Right forelimb (tissue), 1 donor: ENCODE data around the gene NOL4L.
"Not testable (repeated sequence)": the region's sequence is repeated elsewhere in the genome, so short reads cannot be mapped to it uniquely, and the experiment has no call there.

Experiments
- DNase-seq: peaks from one replicate; pipeline ENCODE4 v3.0.0-alpha.2; 2018

The NOL4L gene

DNA sequence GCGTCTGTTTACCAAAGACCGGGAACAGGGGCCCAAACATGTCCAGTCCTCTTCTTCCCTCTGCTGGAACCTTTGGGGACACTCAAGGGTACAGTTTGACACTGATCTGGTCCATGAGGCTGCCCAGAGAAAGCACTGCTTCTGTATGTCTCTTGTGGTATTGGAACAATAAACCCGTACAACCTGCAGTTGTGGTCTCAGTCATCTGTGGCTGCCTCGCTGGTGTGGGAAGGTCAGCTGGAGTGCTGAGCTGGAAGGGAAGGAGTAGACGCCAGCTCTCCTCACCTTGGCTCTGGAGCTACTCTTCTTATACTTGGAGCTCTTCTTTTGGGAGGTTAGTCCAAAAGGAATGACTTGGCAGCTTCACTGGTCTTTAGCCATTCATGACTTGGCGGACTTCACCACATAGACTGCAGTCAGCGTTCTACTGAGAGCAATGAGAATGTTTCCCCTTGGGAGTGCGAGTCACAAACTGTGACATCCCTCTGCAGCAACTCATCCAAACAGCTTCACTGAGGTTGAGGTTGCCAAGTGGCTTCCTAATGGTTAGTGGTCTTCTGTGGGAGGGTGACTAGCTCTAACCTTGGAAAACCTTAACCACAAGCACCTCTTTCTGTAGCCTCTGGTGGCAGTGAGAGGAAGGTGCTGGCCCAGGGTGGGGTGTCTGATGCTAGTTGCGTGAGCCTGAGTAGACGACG lies 145.9 kb downstream of the NOL4L start:
- no peak for DNase-seq

DNA sequence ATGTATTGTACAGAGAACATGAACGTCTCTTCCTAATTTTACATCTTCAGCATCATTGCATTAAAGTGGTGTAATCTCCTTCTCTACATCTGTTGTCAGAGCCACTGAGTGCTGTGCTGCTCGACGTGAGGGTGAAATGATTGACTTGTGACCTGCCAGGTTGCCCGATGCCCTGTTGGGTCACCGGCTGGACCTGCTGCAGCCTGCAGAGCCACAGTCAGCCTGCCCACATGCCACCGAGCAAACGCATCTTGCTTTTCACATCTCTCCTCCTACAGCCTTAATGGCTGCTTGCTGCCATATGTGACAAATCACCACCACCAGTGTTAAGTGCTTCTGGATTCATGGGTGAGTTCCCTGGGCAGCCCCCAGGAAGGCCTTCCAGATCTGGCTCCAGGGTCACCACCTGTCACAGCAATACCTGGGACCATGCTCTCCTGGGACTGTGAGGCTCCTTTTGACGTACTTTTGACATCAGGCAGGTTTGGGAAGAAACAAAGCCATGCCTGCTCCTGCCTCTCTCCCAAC lies 146.7 kb downstream of the NOL4L start:
- no peak for DNase-seq

GRCh38 chr20:32437391-32438074 lies 147.6 kb downstream of the NOL4L start:
- no peak for DNase-seq

DNA sequence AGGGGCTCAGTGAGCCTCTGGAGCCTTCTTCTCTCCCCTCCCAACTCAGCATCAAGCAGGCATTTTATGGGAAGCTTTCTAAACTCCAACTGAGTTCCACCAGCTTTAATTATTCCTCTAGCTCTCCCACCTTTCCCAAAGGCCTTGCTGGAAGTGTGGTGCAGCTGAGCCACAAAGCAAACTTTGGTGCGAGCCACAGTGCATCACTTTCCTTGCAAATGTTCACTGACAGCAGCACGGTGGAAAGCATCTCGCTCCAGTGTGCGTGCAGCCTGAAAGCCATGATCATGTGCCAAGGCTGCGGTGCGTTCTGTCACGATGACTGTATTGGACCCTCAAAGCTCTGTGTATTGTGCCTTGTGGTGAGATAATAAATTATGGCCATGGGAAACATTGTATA lies 148.2 kb downstream of the NOL4L start:
- no peak for DNase-seq

DNA sequence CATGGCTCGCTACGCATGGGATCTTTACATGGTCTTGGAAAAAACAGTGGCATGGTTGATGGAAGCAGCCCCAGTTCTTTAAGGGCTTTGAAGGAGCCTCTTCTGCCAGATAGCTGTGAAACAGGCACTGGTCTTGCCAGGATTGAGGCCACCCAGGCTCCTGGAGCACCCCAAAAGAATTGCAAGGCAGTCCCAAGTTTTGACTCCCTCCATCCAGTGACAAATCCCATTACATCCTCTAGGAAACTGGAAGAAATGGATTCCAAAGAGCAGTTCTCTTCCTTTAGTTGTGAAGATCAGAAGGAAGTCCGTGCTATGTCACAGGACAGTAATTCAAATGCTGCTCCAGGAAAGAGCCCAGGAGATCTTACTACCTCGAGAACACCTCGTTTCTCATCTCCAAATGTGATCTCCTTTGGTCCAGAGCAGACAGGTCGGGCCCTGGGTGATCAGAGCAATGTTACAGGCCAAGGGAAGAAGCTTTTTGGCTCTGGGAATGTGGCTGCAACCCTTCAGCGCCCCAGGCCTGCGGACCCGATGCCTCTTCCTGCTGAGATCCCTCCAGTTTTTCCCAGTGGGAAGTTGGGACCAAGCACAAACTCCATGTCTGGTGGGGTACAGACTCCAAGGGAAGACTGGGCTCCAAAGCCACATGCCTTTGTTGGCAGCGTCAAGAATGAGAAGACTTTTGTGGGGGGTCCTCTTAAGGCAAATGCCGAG lies 148.8 kb downstream of the NOL4L start:
- no peak for DNase-seq

DNA sequence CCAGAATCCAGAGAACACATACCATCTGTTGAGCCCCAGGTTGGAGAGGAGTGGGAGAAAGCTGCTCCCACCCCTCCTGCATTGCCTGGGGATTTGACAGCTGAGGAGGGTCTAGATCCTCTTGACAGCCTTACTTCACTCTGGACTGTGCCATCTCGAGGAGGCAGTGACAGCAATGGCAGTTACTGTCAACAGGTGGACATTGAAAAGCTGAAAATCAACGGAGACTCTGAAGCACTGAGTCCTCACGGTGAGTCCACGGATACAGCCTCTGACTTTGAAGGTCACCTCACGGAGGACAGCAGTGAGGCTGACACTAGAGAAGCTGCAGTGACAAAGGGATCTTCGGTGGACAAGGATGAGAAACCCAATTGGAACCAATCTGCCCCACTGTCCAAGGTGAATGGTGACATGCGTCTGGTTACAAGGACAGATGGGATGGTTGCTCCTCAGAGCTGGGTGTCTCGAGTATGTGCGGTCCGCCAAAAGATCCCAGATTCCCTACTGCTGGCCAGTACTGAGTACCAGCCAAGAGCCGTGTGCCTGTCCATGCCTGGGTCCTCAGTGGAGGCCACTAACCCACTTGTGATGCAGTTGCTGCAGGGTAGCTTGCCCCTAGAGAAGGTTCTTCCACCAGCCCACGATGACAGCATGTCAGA lies 149.6 kb downstream of the NOL4L start:
- no peak for DNase-seq

GRCh38 chr20:32434434-32434833 lies 150.7 kb downstream of the NOL4L start:
- no peak for DNase-seq

DNA sequence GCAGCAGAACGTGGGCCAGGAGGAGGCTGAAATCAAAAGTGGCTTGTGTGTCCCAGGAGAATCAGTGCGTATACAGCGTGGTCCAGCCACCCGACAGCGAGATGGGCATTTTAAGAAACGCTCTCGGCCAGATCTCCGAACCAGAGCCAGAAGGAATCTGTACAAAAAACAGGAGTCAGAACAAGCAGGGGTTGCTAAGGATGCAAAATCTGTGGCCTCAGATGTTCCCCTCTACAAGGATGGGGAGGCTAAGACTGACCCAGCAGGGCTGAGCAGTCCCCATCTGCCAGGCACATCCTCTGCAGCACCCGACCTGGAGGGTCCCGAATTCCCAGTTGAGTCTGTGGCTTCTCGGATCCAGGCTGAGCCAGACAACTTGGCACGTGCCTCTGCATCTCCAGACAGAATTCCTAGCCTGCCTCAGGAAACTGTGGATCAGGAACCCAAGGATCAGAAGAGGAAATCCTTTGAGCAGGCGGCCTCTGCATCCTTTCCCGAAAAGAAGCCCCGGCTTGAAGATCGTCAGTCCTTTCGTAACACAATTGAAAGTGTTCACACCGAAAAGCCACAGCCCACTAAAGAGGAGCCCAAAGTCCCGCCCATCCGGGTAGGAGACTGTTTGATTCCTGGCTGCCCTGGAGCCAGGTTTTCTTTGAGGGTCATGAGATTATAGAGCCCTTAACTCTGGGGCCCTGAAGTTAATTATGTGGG lies 151.7 kb downstream of the NOL4L start:
- no peak for DNase-seq

GRCh38 chr20:32432277-32432676 lies 152.9 kb downstream of the NOL4L start:
- DNase-seq: no peak

DNA sequence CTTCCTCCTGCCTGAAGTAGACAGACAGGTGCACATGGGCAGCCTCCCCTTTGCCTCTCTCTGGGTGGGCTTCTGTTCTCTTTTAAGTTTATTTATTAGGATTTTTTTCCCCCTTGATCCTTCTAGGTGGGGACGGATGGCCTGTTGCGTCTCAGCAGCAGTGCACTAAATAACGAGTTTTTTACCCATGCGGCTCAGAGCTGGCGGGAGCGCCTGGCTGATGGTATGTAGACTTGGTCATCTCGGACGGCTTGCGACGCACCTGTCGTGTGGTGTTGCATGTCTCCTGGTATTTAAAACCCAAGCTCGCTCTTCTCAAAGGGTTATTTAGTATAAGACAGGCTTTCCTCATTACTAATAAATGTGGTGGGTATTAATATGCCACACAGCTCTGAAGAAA lies 153.7 kb downstream of the NOL4L start:
- DNase-seq: no peak

DNA sequence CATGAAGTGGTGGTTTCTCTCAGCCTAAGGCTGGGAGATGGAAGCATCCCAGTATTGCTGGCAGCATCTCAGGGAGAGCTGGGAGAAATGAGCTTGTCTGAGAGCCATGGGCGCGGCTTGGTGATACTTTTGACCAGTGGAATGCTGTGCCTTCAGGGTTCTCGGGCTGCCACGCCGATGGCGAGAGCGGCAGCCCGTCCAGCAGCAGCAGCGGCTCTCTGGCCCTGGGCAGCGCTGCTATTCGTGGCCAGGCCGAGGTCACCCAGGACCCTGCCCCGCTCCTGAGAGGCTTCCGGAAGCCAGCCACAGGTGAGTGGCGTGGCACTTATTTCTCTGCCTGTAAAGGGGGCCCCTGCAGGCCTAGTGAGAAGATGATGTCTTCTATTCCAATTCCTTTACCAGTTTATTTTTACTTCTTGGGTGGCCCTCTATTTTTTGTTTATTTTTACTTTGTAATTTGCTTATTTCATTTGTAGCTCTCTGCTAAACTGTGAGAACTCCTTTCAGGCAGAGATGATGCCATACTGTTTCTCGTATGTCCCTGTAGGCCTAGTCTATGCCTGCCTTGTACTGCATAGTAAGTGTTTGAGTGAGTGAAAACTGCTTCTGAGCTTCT lies 155.3 kb downstream of the NOL4L start:
- no peak for DNase-seq

DNA sequence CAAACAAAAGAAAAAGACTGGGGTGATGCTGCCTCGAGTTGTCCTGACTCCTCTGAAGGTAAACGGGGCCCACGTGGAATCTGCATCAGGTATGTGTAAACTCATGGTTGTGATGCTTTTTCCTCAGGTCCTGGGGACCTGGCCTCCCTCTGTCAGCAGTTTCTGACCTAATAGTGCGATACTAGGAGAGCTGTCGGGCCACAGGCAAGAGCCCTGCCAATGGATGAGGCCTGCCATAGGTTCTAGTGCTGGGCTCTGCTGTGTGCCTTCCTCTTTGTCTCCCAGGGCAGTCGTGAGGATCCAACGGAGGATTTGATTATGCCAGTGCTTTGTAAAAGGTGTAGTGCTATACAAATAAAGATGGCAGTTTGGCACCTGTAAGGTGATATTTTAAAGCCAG lies 155.8 kb downstream of the NOL4L start:
- DNase-seq: no peak

- no peak for DNase-seq
These were observed 157.1 kb downstream of the NOL4L start for GRCh38 chr20:32427996-32428395.

DNA sequence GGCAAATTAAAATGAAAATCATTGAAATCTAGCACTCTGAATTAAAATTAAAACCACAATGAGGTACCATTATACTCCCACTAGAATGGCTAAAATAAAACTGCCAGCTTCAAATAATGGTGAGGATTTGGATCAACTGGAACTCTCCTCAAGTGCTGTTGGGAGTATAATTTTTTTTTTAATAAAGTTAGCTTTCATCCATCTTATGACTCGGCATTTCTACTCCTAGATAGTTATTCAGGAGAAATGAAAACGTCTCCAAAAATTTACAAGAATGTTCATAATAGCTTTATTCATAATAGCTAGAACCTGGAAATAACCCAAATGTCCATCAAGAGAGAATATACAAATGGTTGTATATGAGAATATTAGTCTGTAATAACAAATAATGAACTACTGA lies 163.8 kb downstream of the NOL4L start:
- DNase-seq: no peak

DNA sequence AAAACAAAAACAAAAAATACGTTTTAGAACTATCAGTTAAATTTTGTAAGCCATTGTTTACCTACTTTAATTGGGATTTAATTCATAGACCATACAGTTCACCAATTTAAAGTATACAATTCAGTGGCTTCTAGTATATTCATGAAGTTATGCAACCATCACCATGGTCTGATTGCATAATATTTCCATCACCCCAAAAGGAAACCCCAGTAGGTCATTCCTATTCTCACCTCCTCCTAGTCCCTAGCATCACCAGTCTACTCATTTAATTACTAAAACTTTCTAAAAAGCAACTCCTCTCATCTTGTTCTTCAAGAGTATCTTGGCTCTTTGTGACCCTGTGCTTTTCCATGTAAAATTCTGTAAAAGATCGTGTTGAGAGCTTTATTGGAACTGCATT lies 166.8 kb downstream of the NOL4L start:
- no peak for DNase-seq

- no peak for DNase-seq
These were observed 168.9 kb downstream of the NOL4L start for GRCh38 chr20:32416206-32416605.

GRCh38 chr20:32415494-32415893 lies 169.6 kb downstream of the NOL4L start:
- DNase-seq: no peak

- DNase-seq: no peak
These were observed 173.0 kb downstream of the NOL4L start for GRCh38 chr20:32411955-32412706.

DNA sequence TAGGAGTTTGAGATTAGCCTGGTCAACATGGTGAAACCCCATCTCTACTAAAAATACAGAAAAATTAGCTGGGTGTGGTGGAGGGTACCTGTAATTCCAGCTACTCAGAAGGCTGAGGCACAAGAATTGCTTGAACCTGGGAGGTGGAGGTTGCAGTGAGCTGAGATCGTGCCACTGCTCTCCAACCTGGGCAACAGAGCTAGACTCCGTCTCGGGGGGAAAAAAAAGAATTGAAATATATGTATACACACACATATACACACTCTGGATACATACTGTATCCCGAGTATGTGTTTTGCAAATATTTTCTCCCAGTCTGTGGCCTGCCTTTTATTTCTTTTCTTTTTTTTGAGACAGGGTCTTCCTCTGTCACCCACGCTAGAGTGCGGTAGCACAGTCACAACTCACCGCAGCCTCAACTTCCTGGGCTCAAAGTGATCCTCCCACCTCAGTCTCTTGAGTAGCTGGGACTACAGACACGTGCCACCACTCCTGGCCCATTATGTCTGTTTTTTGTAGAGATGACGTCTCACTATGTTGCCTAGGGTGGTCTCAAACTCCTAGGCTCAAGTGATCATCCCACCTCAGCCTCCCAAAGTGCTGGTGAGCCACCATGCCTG lies 177.9 kb downstream of the NOL4L start:
- not testable (repeated sequence) for DNase-seq

DNA sequence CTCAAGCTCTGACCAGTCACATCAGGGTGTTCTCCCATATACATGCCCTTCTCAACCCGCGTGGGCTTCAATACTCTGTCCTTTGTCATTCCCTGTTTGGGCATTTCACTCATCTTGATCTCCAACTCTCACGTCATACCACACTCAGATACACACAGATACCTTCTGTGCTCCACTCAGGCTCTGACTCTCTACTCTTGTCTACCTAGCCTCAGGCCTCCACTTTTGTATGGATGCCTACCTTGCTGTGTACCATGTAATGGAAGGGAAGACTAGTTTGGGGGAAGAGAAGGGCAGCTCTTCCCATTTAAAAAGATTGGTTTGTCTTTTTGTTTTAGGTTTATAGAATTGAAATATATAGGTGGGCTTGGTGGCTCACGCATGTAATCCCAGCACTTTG lies 178.4 kb downstream of the NOL4L start:
- no peak for DNase-seq

- no peak for DNase-seq
These were observed 181.1 kb downstream of the NOL4L start for GRCh38 chr20:32404017-32404416.
